Measurements from ENCODE around the gene PSMA8. TPM values are rescaled to one million over a fixed set of nuclear protein-coding genes. Genes with fewer than 3 reads are reported as not detected.
"Not testable (repeated sequence)": the region's sequence is repeated elsewhere in the genome, so short reads cannot be mapped to it uniquely, and the experiment has no call there.

Gene PSMA8
- total RNA-seq, 1 experiment from 2014 or later = not detected

- H2AFZ ChIP-seq = no peak overlapping the region
- H3K4me2 ChIP-seq = no peak overlapping the region
- no peaks in the 10 kb centered on the region for H3K9me2 ChIP-seq (ENCODE audit: insufficient read depth)
- H3K79me2 ChIP-seq (ENCODE audit: low read depth) = peaks cover 11% of the 10 kb centered on the region; the same call in 1 of the 2 replicates
- intact Hi-C loops (cut with micrococcal nuclease; ENCODE audit: unreplicated experiment) = no loop called here
- H3K4me1 ChIP-seq (replicated peaks; ENCODE audit: insufficient read depth) = peaks cover 16% of the 10 kb centered on the region
- no peaks in the 10 kb centered on the region for H3K36me3 ChIP-seq (ENCODE audit: low read depth)
- BruUV-seq (replicated peaks) = no TSS peak
- POLR2A ChIA-PET (ENCODE audit: unreplicated experiment) = no interaction called here
- CTCF ChIA-PET = no interaction called here
- no peak overlapping the region for H3K4me3 ChIP-seq
- H3K27me3 ChIP-seq (ENCODE audit: insufficient read depth, low read depth) = no peaks in the 10 kb centered on the region
- H3K27ac ChIP-seq = no peak overlapping the region
- DNase-seq = no peak
- no peak for TF ChIP-seq CTCF (conservative IDR thresholded peaks at IDR 0.05)
- no peak for TF ChIP-seq EZH2 (IDR thresholded peaks at IDR 0.05; ENCODE audit: low read depth)
- H4K20me1 ChIP-seq (ENCODE audit: insufficient read depth) = no peaks in the 10 kb centered on the region
- H3K9me3 ChIP-seq (ENCODE audit: insufficient read depth, low read depth) = no peaks in the 10 kb centered on the region
- H3F3A ChIP-seq (ENCODE audit: insufficient read depth, low read depth) = no peaks in the 10 kb centered on the region
Measured at GRCh38 chr18:26230497-26230896, 96.8 kb downstream of the PSMA8 start.

- H2AFZ ChIP-seq = no peak overlapping the region
- H3K27me3 ChIP-seq (ENCODE audit: insufficient read depth, low read depth) = no peaks in the 10 kb centered on the region
- ChIA-PET POLR2A (ENCODE audit: unreplicated experiment) (no interaction called here), CTCF (no interaction called here)
- H3K27ac ChIP-seq = no peak overlapping the region
- TF ChIP-seq CTCF (conservative IDR thresholded peaks at IDR 0.05) = no peak
- TF ChIP-seq EZH2 (IDR thresholded peaks at IDR 0.05; ENCODE audit: low read depth) = no peak
- intact Hi-C loops (cut with micrococcal nuclease; ENCODE audit: unreplicated experiment) = no loop called here
- no peaks in the 10 kb centered on the region for H3F3A ChIP-seq (ENCODE audit: insufficient read depth, low read depth)
- BruUV-seq (replicated peaks) = no TSS peak
- no peak overlapping the region for H3K4me2 ChIP-seq
- H3K79me2 ChIP-seq (ENCODE audit: low read depth) = 0 out of 2 replicates have a peak, but pooled peaks cover under 1% of the 10 kb centered on the region
- no peaks in the 10 kb centered on the region for H3K36me3 ChIP-seq (ENCODE audit: low read depth)
- no peaks in the 10 kb centered on the region for H4K20me1 ChIP-seq (ENCODE audit: insufficient read depth)
- peaks cover 7% of the 10 kb centered on the region; the same call in 1 of the 2 replicates for H3K4me1 ChIP-seq (replicated peaks; ENCODE audit: insufficient read depth)
- no peak overlapping the region for H3K4me3 ChIP-seq
- no peaks in the 10 kb centered on the region for H3K9me3 ChIP-seq (ENCODE audit: insufficient read depth, low read depth)
- no peak for DNase-seq
- no peaks in the 10 kb centered on the region for H3K9me2 ChIP-seq (ENCODE audit: insufficient read depth)
Measured at GRCh38 chr18:26233208-26233607, 99.5 kb downstream of the PSMA8 start.

GRCh38 chr18:26237363-26237762 is 103.7 kb downstream of the PSMA8 start:
- DNase-seq; POLR2A ChIA-PET (ENCODE audit: unreplicated experiment); H4K20me1 ChIP-seq (ENCODE audit: insufficient read depth); H3K79me2 ChIP-seq (ENCODE audit: low read depth); H3K4me1 ChIP-seq (replicated peaks; ENCODE audit: insufficient read depth); H3K36me3 ChIP-seq (ENCODE audit: low read depth); BruUV-seq (replicated peaks); intact Hi-C loops (cut with micrococcal nuclease; ENCODE audit: unreplicated experiment); CTCF ChIA-PET; H3F3A ChIP-seq (ENCODE audit: insufficient read depth, low read depth); H3K4me2 ChIP-seq; H3K4me3 ChIP-seq; H3K9me2 ChIP-seq (ENCODE audit: insufficient read depth); H3K27ac ChIP-seq; H3K27me3 ChIP-seq (ENCODE audit: insufficient read depth, low read depth); H2AFZ ChIP-seq; H3K9me3 ChIP-seq (ENCODE audit: insufficient read depth, low read depth): not testable (repeated sequence)

- DNase-seq; BruUV-seq (replicated peaks); POLR2A ChIA-PET (ENCODE audit: unreplicated experiment); H3F3A ChIP-seq (ENCODE audit: insufficient read depth, low read depth); intact Hi-C loops (cut with micrococcal nuclease; ENCODE audit: unreplicated experiment); H2AFZ ChIP-seq; H3K27me3 ChIP-seq (ENCODE audit: insufficient read depth, low read depth); H3K9me3 ChIP-seq (ENCODE audit: insufficient read depth, low read depth); H4K20me1 ChIP-seq (ENCODE audit: insufficient read depth); H3K4me3 ChIP-seq; H3K4me2 ChIP-seq; H3K36me3 ChIP-seq (ENCODE audit: low read depth); H3K9me2 ChIP-seq (ENCODE audit: insufficient read depth); H3K79me2 ChIP-seq (ENCODE audit: low read depth); H3K27ac ChIP-seq; CTCF ChIA-PET; H3K4me1 ChIP-seq (replicated peaks; ENCODE audit: insufficient read depth): not testable (repeated sequence)
Measured at GRCh38 chr18:26238718-26239117, 105.0 kb downstream of the PSMA8 start.

- H3K9me2 ChIP-seq (ENCODE audit: insufficient read depth); H4K20me1 ChIP-seq (ENCODE audit: insufficient read depth); H3F3A ChIP-seq (ENCODE audit: insufficient read depth, low read depth); H3K4me2 ChIP-seq; H3K27me3 ChIP-seq (ENCODE audit: insufficient read depth, low read depth); DNase-seq; H3K36me3 ChIP-seq (ENCODE audit: low read depth); H3K27ac ChIP-seq; BruUV-seq (replicated peaks); H2AFZ ChIP-seq; H3K79me2 ChIP-seq (ENCODE audit: low read depth); CTCF ChIA-PET; H3K9me3 ChIP-seq (ENCODE audit: insufficient read depth, low read depth); H3K4me1 ChIP-seq (replicated peaks; ENCODE audit: insufficient read depth); POLR2A ChIA-PET (ENCODE audit: unreplicated experiment); intact Hi-C loops (cut with micrococcal nuclease; ENCODE audit: unreplicated experiment); H3K4me3 ChIP-seq: not testable (repeated sequence)
Measured at GRCh38 chr18:26242392-26242791, 108.7 kb downstream of the PSMA8 start.
